K562 (cell line): ENCODE results near the gene ZFX. TPM values are rescaled to one million over a fixed set of nuclear protein-coding genes. Genes with fewer than 3 reads are reported as not detected.

Source experiments
- BHLHE40 ChIP-seq: IDR thresholded peaks from 2 replicates; pipeline ENCODE4 v1.6.1; 2011; ENCODE audit warnings: low read length, improper control_type of control experiment
- CHD1 ChIP-seq: fragments of 200-600 bp; sonication (generic); IDR thresholded peaks from one replicate; pipeline ENCODE4 v1.6.1; 2012; ENCODE audit warnings: mild to moderate bottlenecking, moderate library complexity, low read length, inconsistent platforms
- CREB1 ChIP-seq, 2 experiments: sonication (generic) in 1 of 2; formaldehyde crosslinking in 1 of 2; IDR thresholded peaks; 2 replicates each; pipeline versions ENCODE4 v1.6.1 to v1.8.0; 2012 to 2022; ENCODE audit warnings: inconsistent platforms in 1 of 2, mild to moderate bottlenecking in 1 of 2, missing genetic modification reagents in 1 of 2, moderate library complexity in 1 of 2
- CTBP1 ChIP-seq: fragments of 450-650 bp; IDR thresholded peaks from 2 replicates; pipeline ENCODE4 v1.6.1; 2016; ENCODE audit warnings: borderline replicate concordance
- ERF ChIP-seq: fragments of 450-650 bp; formaldehyde crosslinking; IDR thresholded peaks from 2 replicates; pipeline ENCODE4 v1.4.0; 2020; ENCODE audit warnings: mild to moderate bottlenecking, mixed read lengths
- HDAC3 ChIP-seq: fragments of 450-650 bp; IDR thresholded peaks from 2 replicates; pipeline ENCODE4 v1.6.1; 2018; ENCODE audit warnings: borderline replicate concordance, mild to moderate bottlenecking, moderate library complexity; ENCODE audit not compliant: partially characterized antibody
- MEF2D ChIP-seq: conservative IDR thresholded peaks from 2 replicates; pipeline ENCODE4 v1.6.1; 2016; ENCODE audit warnings: low read depth, missing genetic modification characterization, missing compliant biosample characterization
- NR3C1 ChIP-seq: sonication (generic); formaldehyde crosslinking; IDR thresholded peaks from 2 replicates; pipeline ENCODE4 v1.8.1; 2022; ENCODE audit warnings: missing genetic modification reagents
- PCBP2 ChIP-seq: fragments of 200-400 bp; formaldehyde crosslinking; IDR thresholded peaks from 2 replicates; pipeline ENCODE4 v1.6.1; 2018; ENCODE audit warnings: low read length, low read depth, mild to moderate bottlenecking, moderate library complexity; ENCODE audit not compliant: poor library complexity, severe bottlenecking
- POLR2H ChIP-seq: IDR thresholded peaks from 2 replicates; pipeline ENCODE4 v1.6.1; 2016; ENCODE audit warnings: missing genetic modification characterization, low read depth, mild to moderate bottlenecking, control low read depth, missing compliant biosample characterization, moderate library complexity
- RAD51 ChIP-seq: fragments of 450-650 bp; IDR thresholded peaks from 2 replicates; pipeline ENCODE4 v1.7.1; 2016; ENCODE audit warnings: low read depth, mild to moderate bottlenecking, borderline replicate concordance
- RFX5 ChIP-seq: IDR thresholded peaks from 2 replicates; pipeline ENCODE4 v1.6.1; 2011; ENCODE audit warnings: low read depth, mild to moderate bottlenecking, improper control_type of control experiment, low read length
- SMAD3 ChIP-seq: fragments of 450-650 bp; formaldehyde crosslinking; conservative IDR thresholded peaks from 2 replicates; pipeline ENCODE4 v1.4.0; 2020; ENCODE audit warnings: mild to moderate bottlenecking
- SRSF9 ChIP-seq: fragments of 200-400 bp; formaldehyde crosslinking; IDR thresholded peaks from 2 replicates; pipeline ENCODE4 v1.6.1; 2017; ENCODE audit warnings: low read depth, low read length, borderline replicate concordance
- TGIF2 ChIP-seq: sonication (generic); formaldehyde crosslinking; IDR thresholded peaks from 2 replicates; pipeline ENCODE4 v1.8.1; 2022; ENCODE audit warnings: mild to moderate bottlenecking, missing genetic modification reagents, moderate library complexity
- ZNF133 ChIP-seq: fragments of 250-450 bp; sonication (Bioruptor Pico); IDR thresholded peaks from 2 replicates; pipeline ENCODE4 v1.4.0; 2020; ENCODE audit warnings: mild to moderate bottlenecking
- ZNF384 ChIP-seq: IDR thresholded peaks from 2 replicates; pipeline ENCODE4 v1.6.1; 2012; ENCODE audit warnings: low read depth, low read length, improper control_type of control experiment
- polyA plus RNA-seq, 8 experiments: library from polyadenylated mRNA; depleted of rRNA in 4 of 8; stranded (reverse) in 5 of 8; unstranded in 3 of 8; fragments of >200 nt; fragmentation: Nextera tagmentation in 2 of 8; fragmentation: Illumina TruSeq in 1 of 8; extraction: Ambion mirVana in 2 of 8; extraction: Trizol in 1 of 8; gene quantifications; 2 replicates each; pipeline versions ENCODE4 v1.2.1 to v1.2.3, GENCODE V29; 2011 to 2014; ENCODE audit warnings: inconsistent platforms in 1 of 8, missing spikeins in 1 of 8
- total RNA-seq, 7 experiments: library from RNA; depleted of rRNA in 6 of 7; stranded (reverse); fragments of >200 nt in 6 of 7; fragmentation: Illumina TruSeq in 2 of 7; extraction: Trizol in 2 of 7; gene quantifications; 2 replicates each; pipeline versions ENCODE4 v1.2.1 to v1.2.3, GENCODE V29; 2011 to 2021; ENCODE audit warnings: low replicate concordance in 1 of 7
- TF ChIP-seq, protein P1 (sequence below): fragments of 200-800 bp; sonication (Bioruptor generic); IDR thresholded peaks from 2 replicates; pipeline ENCODE4 v1.6.1; 2016; ENCODE audit warnings: missing genetic modification characterization, missing compliant biosample characterization
- TF ChIP-seq, protein P2 (sequence below): IDR thresholded peaks from 3 replicates; pipeline ENCODE4 v1.6.1; 2011; ENCODE audit warnings: borderline replicate concordance, mild to moderate bottlenecking; ENCODE audit not compliant: insufficient read length, insufficient read depth
- TF ChIP-seq, protein P3 (sequence below), 3 experiments: IDR thresholded peaks in 2 of 3; conservative IDR thresholded peaks in 1 of 3; 2 replicates each; pipeline ENCODE4 v1.5.1; 2011 to 2012; ENCODE audit warnings: low read length in 3 of 3, mild to moderate bottlenecking in 3 of 3, control low read depth in 2 of 3, improper control_type of control experiment in 1 of 3, inconsistent platforms in 1 of 3, low read depth in 1 of 3, mixed read lengths in 1 of 3, moderate library complexity in 1 of 3; ENCODE audit not compliant: insufficient read depth in 2 of 3

Gene ZFX
- total and polyA plus RNA-seq, 9 of the 15 experiments (the other 6 are each of a cell fraction or from before 2014, with no cell fraction given), result 5.3 to 25.2 (median 11.4) TPM

DNA sequence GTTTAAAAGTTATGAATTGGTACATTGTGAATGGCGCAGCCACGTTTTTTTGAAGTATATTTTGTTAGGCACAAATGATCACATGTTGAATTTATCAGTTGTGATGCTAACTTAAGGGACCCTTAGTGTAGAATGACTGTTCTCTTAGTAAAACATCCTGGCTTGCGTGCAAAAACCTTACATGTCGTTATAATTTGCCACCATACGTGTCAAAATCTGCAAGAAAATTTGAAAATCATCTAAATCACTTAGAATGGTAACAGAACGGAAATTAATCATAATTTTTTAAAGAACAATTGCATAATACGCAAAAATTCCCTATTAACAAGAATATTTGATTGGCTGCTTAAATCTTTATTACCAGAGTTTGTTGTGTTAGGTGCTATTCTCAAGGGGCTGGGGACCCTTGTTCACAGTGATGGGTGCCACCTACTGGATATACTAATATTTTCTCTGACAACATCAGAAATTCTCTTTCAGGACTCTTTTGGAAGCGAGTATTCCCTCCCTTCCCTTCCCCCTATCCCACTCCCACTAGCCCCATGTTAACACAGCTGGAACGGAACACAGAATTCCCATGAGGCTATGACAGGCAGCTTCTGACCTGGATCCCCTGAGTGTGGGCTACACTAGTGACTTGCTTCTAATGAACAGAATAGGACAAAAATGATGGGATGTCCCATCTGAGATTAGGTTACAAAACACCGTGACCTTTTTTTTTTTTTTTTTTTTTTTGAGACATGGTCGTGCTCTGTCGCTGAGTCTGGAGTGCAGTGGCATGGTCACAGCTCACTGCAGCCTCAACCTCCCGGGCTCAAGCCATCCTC lies 92.5 kb downstream of the ZFX start (continued):
- TF ChIP-seq, protein P1, sequence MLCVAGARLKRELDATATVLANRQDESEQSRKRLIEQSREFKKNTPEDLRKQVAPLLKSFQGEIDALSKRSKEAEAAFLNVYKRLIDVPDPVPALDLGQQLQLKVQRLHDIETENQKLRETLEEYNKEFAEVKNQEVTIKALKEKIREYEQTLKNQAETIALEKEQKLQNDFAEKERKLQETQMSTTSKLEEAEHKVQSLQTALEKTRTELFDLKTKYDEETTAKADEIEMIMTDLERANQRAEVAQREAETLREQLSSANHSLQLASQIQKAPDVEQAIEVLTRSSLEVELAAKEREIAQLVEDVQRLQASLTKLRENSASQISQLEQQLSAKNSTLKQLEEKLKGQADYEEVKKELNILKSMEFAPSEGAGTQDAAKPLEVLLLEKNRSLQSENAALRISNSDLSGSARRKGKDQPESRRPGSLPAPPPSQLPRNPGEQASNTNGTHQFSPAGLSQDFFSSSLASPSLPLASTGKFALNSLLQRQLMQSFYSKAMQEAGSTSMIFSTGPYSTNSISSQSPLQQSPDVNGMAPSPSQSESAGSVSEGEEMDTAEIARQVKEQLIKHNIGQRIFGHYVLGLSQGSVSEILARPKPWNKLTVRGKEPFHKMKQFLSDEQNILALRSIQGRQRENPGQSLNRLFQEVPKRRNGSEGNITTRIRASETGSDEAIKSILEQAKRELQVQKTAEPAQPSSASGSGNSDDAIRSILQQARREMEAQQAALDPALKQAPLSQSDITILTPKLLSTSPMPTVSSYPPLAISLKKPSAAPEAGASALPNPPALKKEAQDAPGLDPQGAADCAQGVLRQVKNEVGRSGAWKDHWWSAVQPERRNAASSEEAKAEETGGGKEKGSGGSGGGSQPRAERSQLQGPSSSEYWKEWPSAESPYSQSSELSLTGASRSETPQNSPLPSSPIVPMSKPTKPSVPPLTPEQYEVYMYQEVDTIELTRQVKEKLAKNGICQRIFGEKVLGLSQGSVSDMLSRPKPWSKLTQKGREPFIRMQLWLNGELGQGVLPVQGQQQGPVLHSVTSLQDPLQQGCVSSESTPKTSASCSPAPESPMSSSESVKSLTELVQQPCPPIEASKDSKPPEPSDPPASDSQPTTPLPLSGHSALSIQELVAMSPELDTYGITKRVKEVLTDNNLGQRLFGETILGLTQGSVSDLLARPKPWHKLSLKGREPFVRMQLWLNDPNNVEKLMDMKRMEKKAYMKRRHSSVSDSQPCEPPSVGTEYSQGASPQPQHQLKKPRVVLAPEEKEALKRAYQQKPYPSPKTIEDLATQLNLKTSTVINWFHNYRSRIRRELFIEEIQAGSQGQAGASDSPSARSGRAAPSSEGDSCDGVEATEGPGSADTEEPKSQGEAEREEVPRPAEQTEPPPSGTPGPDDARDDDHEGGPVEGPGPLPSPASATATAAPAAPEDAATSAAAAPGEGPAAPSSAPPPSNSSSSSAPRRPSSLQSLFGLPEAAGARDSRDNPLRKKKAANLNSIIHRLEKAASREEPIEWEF (CRISPR knock-in tag), result no peak
- no peak for TF ChIP-seq MEF2D (tag)
- TF ChIP-seq SRSF9, result no peak
- TF ChIP-seq TGIF2 (CRISPR knock-in tag), result no peak
- TF ChIP-seq, protein P2, sequence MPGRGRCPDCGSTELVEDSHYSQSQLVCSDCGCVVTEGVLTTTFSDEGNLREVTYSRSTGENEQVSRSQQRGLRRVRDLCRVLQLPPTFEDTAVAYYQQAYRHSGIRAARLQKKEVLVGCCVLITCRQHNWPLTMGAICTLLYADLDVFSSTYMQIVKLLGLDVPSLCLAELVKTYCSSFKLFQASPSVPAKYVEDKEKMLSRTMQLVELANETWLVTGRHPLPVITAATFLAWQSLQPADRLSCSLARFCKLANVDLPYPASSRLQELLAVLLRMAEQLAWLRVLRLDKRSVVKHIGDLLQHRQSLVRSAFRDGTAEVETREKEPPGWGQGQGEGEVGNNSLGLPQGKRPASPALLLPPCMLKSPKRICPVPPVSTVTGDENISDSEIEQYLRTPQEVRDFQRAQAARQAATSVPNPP, result no peak
- TF ChIP-seq ZNF133 (CRISPR knock-in tag), result no peak
- TF ChIP-seq POLR2H, result no peak
- no peak for TF ChIP-seq CREB1 (IDR thresholded peaks at IDR 0.05)
- TF ChIP-seq CREB1 (CRISPR knock-in tag; IDR thresholded peaks at IDR 0.05), result no peak
- TF ChIP-seq SMAD3 (CRISPR knock-in tag), result no peak
- no peak for TF ChIP-seq ERF
- TF ChIP-seq, protein P3, sequence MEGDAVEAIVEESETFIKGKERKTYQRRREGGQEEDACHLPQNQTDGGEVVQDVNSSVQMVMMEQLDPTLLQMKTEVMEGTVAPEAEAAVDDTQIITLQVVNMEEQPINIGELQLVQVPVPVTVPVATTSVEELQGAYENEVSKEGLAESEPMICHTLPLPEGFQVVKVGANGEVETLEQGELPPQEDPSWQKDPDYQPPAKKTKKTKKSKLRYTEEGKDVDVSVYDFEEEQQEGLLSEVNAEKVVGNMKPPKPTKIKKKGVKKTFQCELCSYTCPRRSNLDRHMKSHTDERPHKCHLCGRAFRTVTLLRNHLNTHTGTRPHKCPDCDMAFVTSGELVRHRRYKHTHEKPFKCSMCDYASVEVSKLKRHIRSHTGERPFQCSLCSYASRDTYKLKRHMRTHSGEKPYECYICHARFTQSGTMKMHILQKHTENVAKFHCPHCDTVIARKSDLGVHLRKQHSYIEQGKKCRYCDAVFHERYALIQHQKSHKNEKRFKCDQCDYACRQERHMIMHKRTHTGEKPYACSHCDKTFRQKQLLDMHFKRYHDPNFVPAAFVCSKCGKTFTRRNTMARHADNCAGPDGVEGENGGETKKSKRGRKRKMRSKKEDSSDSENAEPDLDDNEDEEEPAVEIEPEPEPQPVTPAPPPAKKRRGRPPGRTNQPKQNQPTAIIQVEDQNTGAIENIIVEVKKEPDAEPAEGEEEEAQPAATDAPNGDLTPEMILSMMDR (IDR thresholded peaks at IDR 0.05 in 2 of 3, conservative IDR thresholded peaks at IDR 0.05 in 1 of 3; ENCODE audit: insufficient read depth in 2 of 3, low read depth in 1 of 3, low read length in 3 of 3), result peak; percentile 48 to 69 (median 53); a peak in 4 of 6 replicates
- no peak for TF ChIP-seq PCBP2
- no peak for TF ChIP-seq HDAC3
- TF ChIP-seq RAD51, result no peak
- no peak for TF ChIP-seq CHD1
- TF ChIP-seq RFX5, result no peak
- 0 out of 2 replicates have a peak, but pooled peaks have one; percentile 36 for TF ChIP-seq ZNF384
- TF ChIP-seq NR3C1 (CRISPR knock-in tag), result no peak
- no peak for TF ChIP-seq CTBP1
- no peak for TF ChIP-seq BHLHE40
